ENCODE measurements around the gene CNDP2.

GRCh38 chr18:74517236-74517630 lies 21.1 kb downstream of the CNDP2 start:
- TF ChIP-seq CTCF (IDR thresholded peaks at IDR 0.05) = no peak
- TF ChIP-seq POLR2A (IDR thresholded peaks at IDR 0.05; ENCODE audit: low read depth) = no peak
- no peak for TF ChIP-seq POLR2AphosphoS5 (IDR thresholded peaks at IDR 0.05)
